Spleen (tissue), 7 donors: ENCODE results near the gene SPINT3.

Experiments used
- CTCF ChIP-seq, 11 experiments: fragments of 200-600 bp in 7 of 11; fragments of 450-650 bp in 4 of 11; sonication (generic) in 4 of 11; IDR thresholded peaks in 8 of 11; conservative IDR thresholded peaks in 3 of 11; 1 replicate in 7 of 11; 2 replicates in 4 of 11; pipeline versions ENCODE4 v1.4.0 to v1.8.0; 2016 to 2021; ENCODE audit warnings: antibody characterized with exemption in 11 of 11, inconsistent platforms in 4 of 11, mild to moderate bottlenecking in 1 of 11
- POLR2A ChIP-seq, 3 donors: fragments of 450-650 bp; IDR thresholded peaks; one replicate each; pipeline ENCODE4 v1.5.1; 2017; ENCODE audit warnings: antibody characterized with exemption in 3 of 3, mild to moderate bottlenecking in 1 of 3
- POLR2AphosphoS5 ChIP-seq, 3 donors: sonication (generic); formaldehyde crosslinking; IDR thresholded peaks; one replicate each; pipeline ENCODE4 v1.5.1; 2017; ENCODE audit warnings: antibody characterized with exemption in 3 of 3
- donor health status: DM: no; HTN: no; CAD: no; lungs with moderate emphysema.
- donor health status: DM: no; HTN: no; CAD: no.
- donor health status: DM: no; HTN: no; CAD: no.

GRCh38 chr20:45552456-45552855, 37.0 kb upstream of the SPINT3 start:
- TF ChIP-seq POLR2AphosphoS5 (IDR thresholded peaks at IDR 0.05) (no peak), CTCF (IDR thresholded peaks at IDR 0.05 in 8 of 11, conservative IDR thresholded peaks at IDR 0.05 in 3 of 11) (no peak), POLR2A (IDR thresholded peaks at IDR 0.05) (no peak)
